MCF 10A (cell line): ENCODE results near the gene SDK2. TPM values are rescaled to one million over a fixed set of nuclear protein-coding genes. Genes with fewer than 3 reads are reported as not detected.

Experiments used
- BruUV-seq: library from RNA; stranded (reverse); fragments of 400-500 nt; replicated peaks from 2 replicates; lab custom pipeline; 2021; lab: Mats Ljungman, UMichigan
- CTCF ChIA-PET: fragments of 300-600 bp; sonication (Branson Sonifier 250); formaldehyde crosslinking; extraction: SDS; loops from one replicate; lab custom pipeline; 2021; ENCODE audit warnings: antibody characterized with exemption, inconsistent platforms; lab: Yijun Ruan, JAX
- POLR2A ChIA-PET: fragments of 300-600, 350-650 bp; sonication (Branson Sonifier 250); formaldehyde crosslinking; extraction: SDS; loops from one replicate; lab custom pipeline; 2020; ENCODE audit warnings: antibody characterized with exemption, inconsistent platforms; lab: Yijun Ruan, JAX
- DNase-seq: peaks from one replicate; pipeline ENCODE4 v3.0.0-alpha.2; 2018; ENCODE audit not compliant: unreplicated experiment
- H3K27ac Mint-ChIP-seq: one replicate; pipeline ENCODE4 v1.8.0; 2022; ENCODE audit warnings: mild to moderate bottlenecking, low read depth, mixed read lengths; ENCODE audit not compliant: unreplicated experiment
- H3K27me3 Mint-ChIP-seq: one replicate; pipeline ENCODE4 v1.8.0; 2022; ENCODE audit warnings: mixed read lengths; ENCODE audit not compliant: insufficient read depth, unreplicated experiment
- H3K36me3 Mint-ChIP-seq: one replicate; pipeline ENCODE4 v1.8.0; 2022; ENCODE audit warnings: mild to moderate bottlenecking, moderate library complexity, mixed read lengths; ENCODE audit not compliant: insufficient read depth, unreplicated experiment
- H3K4me1 Mint-ChIP-seq: one replicate; pipeline ENCODE4 v1.8.0; 2022; ENCODE audit warnings: mixed read lengths; ENCODE audit not compliant: insufficient read depth, unreplicated experiment
- H3K4me3 Mint-ChIP-seq: one replicate; pipeline ENCODE4 v1.8.0; 2022; ENCODE audit warnings: mild to moderate bottlenecking, moderate library complexity, mixed read lengths; ENCODE audit not compliant: unreplicated experiment
- H3K9me3 Mint-ChIP-seq: one replicate; pipeline ENCODE4 v1.8.0; 2022; ENCODE audit warnings: mixed read lengths; ENCODE audit not compliant: unreplicated experiment
- intact Hi-C: fragments of 100-400 bp; cut with micrococcal nuclease; formaldehyde crosslinking; loops from 2 replicates; pipeline ENCODE4 v1.14.1; 2022
- total RNA-seq: library from RNA; stranded (reverse); gene quantifications from 2 replicates; pipeline ENCODE4 v1.2.3, GENCODE V29; 2022
- TF ChIP-seq, protein P1 (sequence below): fragments of 200-600 bp; IDR thresholded peaks from one replicate; pipeline ENCODE4 v1.8.0; 2022; ENCODE audit warnings: antibody characterized with exemption, mild to moderate bottlenecking; ENCODE audit not compliant: unreplicated experiment

SDK2 gene
- total RNA-seq, 1 experiment from 2014 or later, result not detected

DNA sequence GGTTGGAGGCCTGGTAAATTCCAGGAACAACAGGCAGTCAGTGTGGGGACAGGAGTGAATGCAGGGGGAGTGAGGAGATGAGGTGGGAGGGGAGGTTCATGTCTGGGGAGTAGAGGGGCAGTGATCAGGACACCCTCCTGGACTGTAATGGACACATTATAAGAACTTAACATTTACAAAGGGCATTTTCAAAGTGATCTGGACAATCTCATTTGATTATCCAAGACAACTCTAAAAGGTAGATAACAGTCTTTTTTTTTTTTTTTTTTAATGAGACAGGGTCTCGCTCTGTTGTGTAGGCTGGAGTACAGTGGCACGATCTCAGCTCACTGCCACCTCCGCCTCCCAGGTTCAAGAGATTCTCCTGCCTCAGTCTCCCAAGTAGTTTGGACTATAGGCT is 5.7 kb downstream of the SDK2 start:
- TF ChIP-seq, protein P1, sequence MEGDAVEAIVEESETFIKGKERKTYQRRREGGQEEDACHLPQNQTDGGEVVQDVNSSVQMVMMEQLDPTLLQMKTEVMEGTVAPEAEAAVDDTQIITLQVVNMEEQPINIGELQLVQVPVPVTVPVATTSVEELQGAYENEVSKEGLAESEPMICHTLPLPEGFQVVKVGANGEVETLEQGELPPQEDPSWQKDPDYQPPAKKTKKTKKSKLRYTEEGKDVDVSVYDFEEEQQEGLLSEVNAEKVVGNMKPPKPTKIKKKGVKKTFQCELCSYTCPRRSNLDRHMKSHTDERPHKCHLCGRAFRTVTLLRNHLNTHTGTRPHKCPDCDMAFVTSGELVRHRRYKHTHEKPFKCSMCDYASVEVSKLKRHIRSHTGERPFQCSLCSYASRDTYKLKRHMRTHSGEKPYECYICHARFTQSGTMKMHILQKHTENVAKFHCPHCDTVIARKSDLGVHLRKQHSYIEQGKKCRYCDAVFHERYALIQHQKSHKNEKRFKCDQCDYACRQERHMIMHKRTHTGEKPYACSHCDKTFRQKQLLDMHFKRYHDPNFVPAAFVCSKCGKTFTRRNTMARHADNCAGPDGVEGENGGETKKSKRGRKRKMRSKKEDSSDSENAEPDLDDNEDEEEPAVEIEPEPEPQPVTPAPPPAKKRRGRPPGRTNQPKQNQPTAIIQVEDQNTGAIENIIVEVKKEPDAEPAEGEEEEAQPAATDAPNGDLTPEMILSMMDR, result no peak
- no peak overlapping the region for H3K27ac Mint-ChIP-seq
- H3K9me3 Mint-ChIP-seq, result no peaks in the 10 kb centered on the region
- H3K4me1 Mint-ChIP-seq, result no peaks in the 10 kb centered on the region
- ChIA-PET POLR2A (no interaction called here), CTCF (no interaction called here)
- no peak for DNase-seq
- intact Hi-C loops, result no loop called here
- no peaks in the 10 kb centered on the region for H3K36me3 Mint-ChIP-seq
- H3K27me3 Mint-ChIP-seq, result peaks cover 34% of the 10 kb centered on the region
- BruUV-seq, result no TSS peak
- H3K4me3 Mint-ChIP-seq, result no peak overlapping the region

DNA sequence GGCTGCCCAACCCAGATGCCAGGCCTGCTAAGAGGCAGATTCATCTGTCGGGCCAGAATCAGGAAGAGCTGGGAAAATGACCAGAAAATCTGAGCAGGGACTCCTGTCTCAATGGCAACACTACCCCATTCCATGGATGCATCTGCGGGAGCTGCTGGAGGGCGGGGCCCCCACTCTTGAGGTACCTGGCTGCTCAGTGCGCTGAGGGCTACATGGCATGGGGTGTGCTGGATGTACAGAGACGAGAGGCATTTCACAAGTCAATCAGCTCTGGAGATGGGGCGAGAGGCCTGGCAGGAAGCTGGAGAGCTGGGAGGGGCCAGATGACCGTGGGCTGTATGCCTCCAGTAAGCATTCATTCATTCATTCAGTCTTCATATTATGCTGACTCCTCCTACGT is 6.4 kb downstream of the SDK2 start:
- TF ChIP-seq, protein P1, result no peak

DNA sequence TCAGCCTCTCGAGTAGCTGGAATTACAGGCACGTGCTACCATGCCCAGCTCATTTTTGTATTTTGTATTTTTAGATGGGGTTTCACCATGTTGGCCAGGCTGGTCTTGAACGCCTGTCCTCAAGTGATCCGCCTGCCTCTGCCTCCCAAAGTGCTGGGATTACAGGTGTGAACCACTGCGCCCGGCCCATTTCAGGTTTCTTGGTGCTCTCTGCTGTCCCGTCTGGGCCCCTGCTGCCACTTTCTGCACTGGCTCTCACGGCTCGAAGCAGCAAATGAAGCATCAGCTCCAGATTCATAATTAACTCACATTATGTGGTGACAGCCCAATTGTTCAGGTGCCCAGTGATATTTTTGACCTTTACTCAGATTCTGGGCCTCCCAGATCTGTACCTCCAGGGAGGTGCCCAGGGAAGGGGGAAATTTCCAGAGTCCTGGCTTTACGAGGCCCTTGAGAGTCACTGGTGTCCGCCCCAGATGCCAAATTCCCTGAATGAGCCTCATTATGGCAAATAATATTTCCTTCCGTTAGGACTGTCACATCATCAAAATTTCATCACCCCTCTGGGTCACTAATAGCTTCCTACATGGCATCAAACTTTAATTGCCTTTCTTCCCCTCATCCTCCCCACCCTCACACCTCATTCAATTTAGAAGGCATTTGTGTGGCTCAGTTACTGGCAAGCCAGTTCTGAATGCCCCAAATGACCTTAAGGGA is 9.0 kb downstream of the SDK2 start:
- H3K4me1 Mint-ChIP-seq, result no peaks in the 10 kb centered on the region
- no peak for DNase-seq
- intact Hi-C loops, result no loop called here
- no peak overlapping the region for H3K4me3 Mint-ChIP-seq
- H3K27me3 Mint-ChIP-seq, result peaks cover 11% of the 10 kb centered on the region
- no TSS peak for BruUV-seq
- no peak overlapping the region for H3K27ac Mint-ChIP-seq
- H3K36me3 Mint-ChIP-seq, result no peaks in the 10 kb centered on the region
- POLR2A ChIA-PET, result interaction anchor here (0.5 kb wide), 1 partner anchor 37 kb away, joined by 3 read pairs; no protein-coding TSS in a partner anchor
- CTCF ChIA-PET, result interaction anchor here (0.6 kb wide), 2 partner anchors 344 to 364 kb away, joined by 3 to 4 read pairs; no protein-coding TSS in a partner anchor
- TF ChIP-seq, protein P1, result no peak
- H3K9me3 Mint-ChIP-seq, result no peaks in the 10 kb centered on the region

More for the DNA sequence above, 6.4 kb downstream of the SDK2 start:
- H3K4me1 Mint-ChIP-seq, result no peaks in the 10 kb centered on the region
- intact Hi-C loops, result no loop called here
- no peak for DNase-seq
- H3K27me3 Mint-ChIP-seq, result peaks cover 30% of the 10 kb centered on the region
- CTCF ChIA-PET, result no interaction called here
- no peak overlapping the region for H3K4me3 Mint-ChIP-seq
- H3K36me3 Mint-ChIP-seq, result no peaks in the 10 kb centered on the region
- POLR2A ChIA-PET, result no interaction called here
- no peak overlapping the region for H3K27ac Mint-ChIP-seq
- no peaks in the 10 kb centered on the region for H3K9me3 Mint-ChIP-seq
- BruUV-seq, result no TSS peak

DNA sequence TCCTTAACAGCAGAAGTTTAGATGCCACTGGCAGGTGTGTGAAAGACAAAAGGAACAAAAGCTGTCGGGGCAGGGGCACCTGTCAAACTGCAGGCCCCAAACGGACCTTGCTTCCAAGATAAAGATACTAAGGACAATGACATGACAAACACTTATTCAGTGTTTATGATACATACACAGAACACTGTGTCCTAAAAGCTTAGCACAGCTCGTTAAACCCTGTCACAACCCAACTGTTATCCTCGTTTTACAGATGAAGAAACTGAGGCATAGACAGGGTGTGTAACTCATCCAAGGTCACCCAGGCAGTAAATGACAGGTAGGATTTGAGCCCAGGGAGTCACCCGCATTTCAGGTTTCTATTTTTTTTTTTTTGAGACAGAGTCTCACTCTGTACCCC is 9.6 kb downstream of the SDK2 start:
- Mint-ChIP-seq H3K36me3 (no peaks in the 10 kb centered on the region), H3K9me3 (no peaks in the 10 kb centered on the region), H3K4me3 (no peak overlapping the region), H3K27me3 (peaks cover 11% of the 10 kb centered on the region), H3K4me1 (no peaks in the 10 kb centered on the region), H3K27ac (no peak overlapping the region)
- intact Hi-C loops, result no loop called here
- ChIA-PET CTCF (interaction anchor here (0.6 to 0.9 kb wide), 2 partner anchors 322 to 364 kb away, joined by 3 read pairs; no protein-coding TSS in a partner anchor), POLR2A (interaction anchor here (0.5 kb wide), 1 partner anchor 37 kb away, joined by 3 read pairs; no protein-coding TSS in a partner anchor)
- TF ChIP-seq, protein P1, result no peak
- DNase-seq, result no peak
- no TSS peak for BruUV-seq
